GM12875 (cell line): ENCODE data around the gene GRK2.

Source experiments
- H3K4me3 ChIP-seq: one replicate; pipeline ENCODE4 v1.5.1; 2011; ENCODE audit warnings: low read depth, low read length, control low read depth
- TF ChIP-seq, protein P1 (sequence below): IDR thresholded peaks from 2 replicates; pipeline ENCODE4 v1.5.1; 2011; ENCODE audit warnings: low read depth, mild to moderate bottlenecking, control low read depth, inconsistent platforms, low read length, moderate library complexity, borderline replicate concordance; ENCODE audit not compliant: insufficient read depth

GRK2 gene

DNA sequence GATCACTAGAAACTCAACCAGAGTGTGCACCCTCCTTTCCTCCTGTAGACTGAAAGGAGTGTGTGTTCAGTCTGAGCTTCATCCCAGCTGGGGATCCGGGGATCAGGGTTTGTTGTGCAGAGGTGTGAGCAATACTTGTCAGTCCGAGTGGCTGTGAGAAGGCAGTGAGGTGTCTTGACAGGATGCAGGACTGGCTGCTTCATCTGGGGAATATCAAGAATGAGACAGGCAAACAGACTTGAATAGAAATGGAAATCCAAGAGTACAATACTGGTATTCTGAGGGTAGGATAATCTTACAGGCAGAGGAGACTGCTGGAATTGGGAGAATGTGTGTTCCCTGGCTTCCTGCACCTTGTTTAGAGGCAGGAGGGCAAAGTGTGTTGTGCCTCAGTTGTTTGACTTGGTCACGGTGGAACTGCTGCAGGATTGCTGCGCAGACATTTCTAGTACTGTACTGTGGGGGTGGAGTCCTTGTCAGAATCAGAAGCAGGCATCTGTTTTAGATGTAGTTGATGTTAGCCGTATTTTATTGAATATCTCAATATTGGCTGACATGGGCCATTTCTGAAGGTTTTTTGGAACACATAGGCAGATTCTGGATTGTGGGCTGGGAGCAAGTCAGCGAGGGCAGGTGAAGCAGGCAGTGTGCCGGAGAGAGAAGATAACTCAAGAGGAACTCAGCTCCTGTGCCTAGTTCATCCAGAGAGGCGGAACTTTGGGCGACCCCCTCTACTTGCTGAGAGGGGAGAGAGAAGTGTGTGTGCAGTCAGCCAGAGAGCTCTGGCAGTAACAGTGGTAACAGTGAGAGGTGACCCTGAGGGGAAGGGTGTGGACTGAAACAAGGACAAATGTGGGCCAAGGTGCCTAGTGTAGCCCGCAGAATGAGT is 27.1 kb upstream of the GRK2 start:
- peak overlapping the region; percentile 78 for H3K4me3 ChIP-seq
- TF ChIP-seq, protein P1, sequence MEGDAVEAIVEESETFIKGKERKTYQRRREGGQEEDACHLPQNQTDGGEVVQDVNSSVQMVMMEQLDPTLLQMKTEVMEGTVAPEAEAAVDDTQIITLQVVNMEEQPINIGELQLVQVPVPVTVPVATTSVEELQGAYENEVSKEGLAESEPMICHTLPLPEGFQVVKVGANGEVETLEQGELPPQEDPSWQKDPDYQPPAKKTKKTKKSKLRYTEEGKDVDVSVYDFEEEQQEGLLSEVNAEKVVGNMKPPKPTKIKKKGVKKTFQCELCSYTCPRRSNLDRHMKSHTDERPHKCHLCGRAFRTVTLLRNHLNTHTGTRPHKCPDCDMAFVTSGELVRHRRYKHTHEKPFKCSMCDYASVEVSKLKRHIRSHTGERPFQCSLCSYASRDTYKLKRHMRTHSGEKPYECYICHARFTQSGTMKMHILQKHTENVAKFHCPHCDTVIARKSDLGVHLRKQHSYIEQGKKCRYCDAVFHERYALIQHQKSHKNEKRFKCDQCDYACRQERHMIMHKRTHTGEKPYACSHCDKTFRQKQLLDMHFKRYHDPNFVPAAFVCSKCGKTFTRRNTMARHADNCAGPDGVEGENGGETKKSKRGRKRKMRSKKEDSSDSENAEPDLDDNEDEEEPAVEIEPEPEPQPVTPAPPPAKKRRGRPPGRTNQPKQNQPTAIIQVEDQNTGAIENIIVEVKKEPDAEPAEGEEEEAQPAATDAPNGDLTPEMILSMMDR: no peak

DNA sequence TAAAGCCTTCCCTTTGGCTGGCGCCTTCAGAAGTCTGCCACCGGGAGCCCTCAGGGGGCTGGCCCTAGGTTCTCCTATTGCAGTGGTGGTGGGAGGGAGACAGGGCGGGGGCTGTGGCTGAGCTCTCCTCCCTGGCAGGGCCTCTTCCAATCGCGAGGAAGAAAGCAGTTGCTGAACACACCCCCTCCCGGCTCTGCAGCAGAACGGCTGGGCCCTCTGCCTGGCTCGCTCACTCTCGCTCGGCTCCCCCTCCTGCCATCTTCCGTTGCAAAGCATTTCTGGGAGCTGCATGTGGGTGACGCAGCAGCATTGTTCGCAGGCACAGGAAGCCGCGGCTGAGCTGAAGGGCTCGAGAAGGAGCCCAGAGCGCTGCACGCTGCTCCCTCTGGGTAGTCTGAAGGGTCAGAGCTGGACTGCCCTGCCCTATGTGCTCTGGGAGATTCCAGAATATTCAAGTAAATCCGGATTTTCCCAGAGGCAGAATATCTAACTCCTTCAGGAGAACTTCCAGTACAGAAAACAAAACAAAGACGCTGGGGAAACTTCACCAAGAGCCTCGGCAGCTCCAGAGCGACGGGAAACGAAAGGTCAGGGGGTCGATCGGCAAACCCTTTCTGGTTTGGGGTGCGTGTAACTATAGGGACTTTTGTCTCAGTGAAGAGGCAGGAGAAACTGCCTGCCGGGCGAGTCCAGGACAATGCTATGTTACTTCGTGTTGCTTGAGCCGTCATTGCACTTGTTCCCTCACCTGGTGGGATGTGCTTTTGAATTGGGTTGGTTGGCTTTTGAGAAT is 26.3 kb upstream of the GRK2 start:
- TF ChIP-seq, protein P1: no peak
- peak overlapping the region; percentile 78 for H3K4me3 ChIP-seq

DNA sequence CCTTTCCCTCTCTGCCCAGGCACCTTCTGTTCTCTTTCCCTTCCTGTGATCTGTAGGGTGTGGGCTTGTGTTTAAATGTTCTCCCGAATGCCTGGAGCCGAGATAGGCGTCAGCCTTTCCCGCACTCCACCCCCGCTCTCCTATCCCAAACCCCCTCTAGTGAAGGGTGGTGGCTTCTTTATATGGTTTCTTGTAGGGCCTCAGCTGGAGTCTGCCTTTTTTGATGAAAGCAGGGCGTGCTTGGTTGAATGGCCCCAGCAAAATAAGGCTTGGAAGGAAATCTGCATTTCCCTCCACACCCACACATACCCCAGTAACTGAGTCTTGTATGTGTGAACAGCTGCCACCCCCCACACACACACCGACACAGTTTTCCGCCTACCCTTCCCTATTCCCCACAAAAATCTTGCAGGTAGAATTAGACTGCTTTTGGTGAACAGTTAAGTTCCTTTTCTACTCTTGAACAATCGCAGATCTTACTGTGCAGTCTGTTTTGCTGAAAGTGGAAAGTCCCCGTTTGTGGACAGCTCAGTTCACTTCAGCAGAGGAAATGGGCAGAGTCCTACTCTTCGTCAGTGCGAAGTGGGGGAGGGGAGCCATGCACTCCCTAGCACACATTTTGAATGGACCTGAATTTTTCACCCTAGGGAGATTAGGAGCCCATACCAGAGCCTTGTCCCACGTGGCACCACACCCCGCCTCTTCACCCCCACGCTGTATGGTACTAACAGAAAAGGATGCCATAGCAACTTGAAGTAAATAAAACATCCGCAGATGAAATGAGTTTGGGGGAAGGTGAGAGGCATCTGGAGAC is 25.5 kb upstream of the GRK2 start:
- H3K4me3 ChIP-seq: peak overlapping the region; percentile 78
- TF ChIP-seq, protein P1: no peak

DNA sequence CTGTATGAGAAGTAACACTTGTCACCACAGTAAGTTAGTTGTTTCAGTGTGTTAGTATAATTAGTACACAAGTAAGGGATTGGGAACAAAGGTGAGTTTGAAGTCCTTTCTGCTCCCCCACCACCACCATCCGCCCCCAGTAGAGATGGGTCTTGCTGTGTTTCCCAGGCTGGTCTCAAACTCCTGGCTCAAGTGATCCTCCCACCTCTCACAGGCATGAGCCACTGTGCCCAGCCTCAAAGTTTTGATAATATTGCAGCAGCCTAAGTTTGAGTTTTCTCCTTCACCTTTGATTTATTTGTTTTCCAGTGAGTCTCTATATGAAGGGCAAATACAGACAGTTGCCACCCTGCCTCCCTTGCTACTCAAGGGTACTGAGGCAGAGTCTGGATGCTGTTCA is 23.7 kb upstream of the GRK2 start:
- no peak overlapping the region for H3K4me3 ChIP-seq
- TF ChIP-seq, protein P1: no peak

DNA sequence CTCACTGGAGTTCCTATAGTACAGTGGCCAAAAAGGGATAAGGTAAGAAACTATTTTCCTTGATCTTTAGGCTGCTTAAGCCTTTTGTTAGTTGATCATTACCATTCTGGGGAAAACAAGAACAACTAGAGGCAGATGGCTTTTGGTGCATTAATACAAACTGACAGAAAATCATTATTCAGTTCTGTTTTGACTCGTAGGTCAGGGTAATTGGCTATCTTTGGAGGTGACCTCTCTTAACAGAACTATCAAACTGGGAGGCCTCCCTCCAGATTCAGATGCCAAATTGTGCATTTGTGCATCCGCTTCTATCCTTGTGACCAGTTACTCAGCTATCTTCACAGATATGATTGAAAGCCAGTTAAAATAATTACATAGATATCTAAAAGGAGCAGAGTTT is 23.2 kb upstream of the GRK2 start:
- H3K4me3 ChIP-seq: no peak overlapping the region
- TF ChIP-seq, protein P1: no peak

DNA sequence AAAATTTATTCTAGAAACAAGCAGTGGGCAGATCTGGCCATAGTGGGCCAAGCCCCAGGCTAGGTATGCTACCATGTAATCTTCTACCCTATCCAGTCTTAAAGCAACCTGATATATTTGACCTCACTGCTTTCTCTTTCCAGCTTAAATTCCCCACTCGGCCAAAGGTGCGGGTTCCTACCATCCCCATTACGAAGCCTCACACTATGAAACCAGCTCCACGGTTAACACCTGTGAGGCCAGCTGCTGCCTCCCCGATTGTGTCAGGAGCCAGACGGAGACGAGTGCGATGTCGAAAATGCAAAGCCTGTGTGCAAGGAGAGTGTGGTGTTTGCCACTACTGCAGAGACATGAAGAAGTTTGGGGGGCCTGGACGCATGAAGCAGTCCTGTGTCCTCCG is 21.2 kb upstream of the GRK2 start:
- TF ChIP-seq, protein P1: no peak
- no peak overlapping the region for H3K4me3 ChIP-seq
